ENCODE measurements around the gene PHF21B.

GRCh38 chr22:44999687-45000086, 10.1 kb downstream of the PHF21B start:
- no peak for TF ChIP-seq CTCF (IDR thresholded peaks at IDR 0.05)
- no peak for TF ChIP-seq POLR2A (IDR thresholded peaks at IDR 0.05)
